Glutamatergic neuron (in vitro differentiated cells): Measurements from ENCODE around the gene BAHCC1. TPM values are rescaled to one million over a fixed set of nuclear protein-coding genes. Genes with fewer than 3 reads are reported as not detected.

Experiments used
- DNase-seq: peaks from one replicate; pipeline ENCODE4 v3.0.0; 2022
- H3K27ac Mint-ChIP-seq: one replicate; pipeline ENCODE4 v1.8.0; 2020; ENCODE audit warnings: mild to moderate bottlenecking, mixed read lengths, inconsistent platforms; ENCODE audit not compliant: unreplicated experiment
- H3K27me3 Mint-ChIP-seq: one replicate; pipeline ENCODE4 v1.8.0; 2020; ENCODE audit warnings: mild to moderate bottlenecking, moderate library complexity, mixed read lengths, inconsistent platforms; ENCODE audit not compliant: unreplicated experiment
- H3K36me3 Mint-ChIP-seq: one replicate; pipeline ENCODE4 v1.8.0; 2020; ENCODE audit warnings: mild to moderate bottlenecking, mixed read lengths, inconsistent platforms; ENCODE audit not compliant: unreplicated experiment
- H3K4me1 Mint-ChIP-seq: one replicate; pipeline ENCODE4 v1.8.0; 2020; ENCODE audit warnings: mild to moderate bottlenecking, low read depth, mixed read lengths, inconsistent platforms; ENCODE audit not compliant: unreplicated experiment
- H3K4me3 Mint-ChIP-seq: one replicate; pipeline ENCODE4 v1.8.0; 2020; ENCODE audit warnings: mild to moderate bottlenecking, mixed read lengths, inconsistent platforms; ENCODE audit not compliant: unreplicated experiment
- H3K9me3 Mint-ChIP-seq: one replicate; pipeline ENCODE4 v1.8.0; 2020; ENCODE audit warnings: mild to moderate bottlenecking, moderate library complexity, mixed read lengths, inconsistent platforms; ENCODE audit not compliant: unreplicated experiment
- CTCF ChIP-seq: fragments of 200-600 bp; sonication (generic); IDR thresholded peaks from one replicate; pipeline ENCODE4 v1.5.0; 2021; ENCODE audit not compliant: partially characterized antibody, unreplicated experiment
- total RNA-seq: library from RNA; stranded (reverse); fragmentation: NEBNext Ultra II Directional; extraction: Animal tissue kit (Norgen Biotek cat#: 25700); gene quantifications from one replicate; pipeline ENCODE4 v1.2.1, GENCODE V29; 2021; ENCODE audit not compliant: unreplicated experiment

BAHCC1 gene
- total RNA-seq, 1 donor from 2014 or later: 111 TPM

GRCh38 chr17:81398832-81399411 lies 3.7 kb downstream of the BAHCC1 start:
- H3K27ac Mint-ChIP-seq: peak overlapping the region; percentile 99
- TF ChIP-seq CTCF: no peak
- H3K9me3 Mint-ChIP-seq: peaks cover 50% of the 10 kb centered on the region
- H3K4me3 Mint-ChIP-seq: peak overlapping the region; percentile 98
- peaks cover 42% of the 10 kb centered on the region for H3K27me3 Mint-ChIP-seq
- H3K4me1 Mint-ChIP-seq: peaks cover 27% of the 10 kb centered on the region
- peak; percentile 61 for DNase-seq
- H3K36me3 Mint-ChIP-seq: no peaks in the 10 kb centered on the region

GRCh38 chr17:81399481-81400153 lies 4.4 kb downstream of the BAHCC1 start:
- Mint-ChIP-seq H3K36me3 (no peaks in the 10 kb centered on the region), H3K27ac (peak overlapping the region; percentile 99), H3K4me1 (peaks cover 27% of the 10 kb centered on the region), H3K9me3 (peaks cover 48% of the 10 kb centered on the region), H3K27me3 (peaks cover 39% of the 10 kb centered on the region), H3K4me3 (peak overlapping the region; percentile 95)
- no peak for DNase-seq
- no peak for TF ChIP-seq CTCF

GRCh38 chr17:81400154-81400977 lies 5.1 kb downstream of the BAHCC1 start:
- no peaks in the 10 kb centered on the region for H3K36me3 Mint-ChIP-seq
- H3K27me3 Mint-ChIP-seq: peaks cover 33% of the 10 kb centered on the region
- peak overlapping the region; percentile 95 for H3K4me3 Mint-ChIP-seq
- peaks cover 40% of the 10 kb centered on the region for H3K9me3 Mint-ChIP-seq
- DNase-seq: peak; percentile 65
- peaks cover 32% of the 10 kb centered on the region for H3K4me1 Mint-ChIP-seq
- peak overlapping the region; percentile 99 for H3K27ac Mint-ChIP-seq
- TF ChIP-seq CTCF: no peak

GRCh38 chr17:81400996-81401722 lies 5.9 kb downstream of the BAHCC1 start:
- peaks cover 30% of the 10 kb centered on the region for H3K27me3 Mint-ChIP-seq
- H3K4me3 Mint-ChIP-seq: peak overlapping the region; percentile 95
- no peak for DNase-seq
- TF ChIP-seq CTCF: no peak
- H3K36me3 Mint-ChIP-seq: no peaks in the 10 kb centered on the region
- H3K4me1 Mint-ChIP-seq: peaks cover 39% of the 10 kb centered on the region
- peak overlapping the region; percentile 99 for H3K27ac Mint-ChIP-seq
- peaks cover 39% of the 10 kb centered on the region for H3K9me3 Mint-ChIP-seq
